A549 (cell line): ENCODE data around the gene BID. TPM values are rescaled to one million over a fixed set of nuclear protein-coding genes. Genes with fewer than 3 reads are reported as not detected.

Source experiments
- ATAC-seq, 2 experiments: fragments of 200-7000 bp in 1 of 2; fragments of >200 bp in 1 of 2; cut with Nextera tagmentation in 1 of 2; cut with Tn5 transposase in 1 of 2; 3 replicates each; pipeline versions ENCODE4 v1.8.0 to v1.9.1; 2018 to 2020; ENCODE audit warnings: mild to moderate bottlenecking in 1 of 2, moderate library complexity in 1 of 2
- CTCF ChIA-PET: fragments of 300-600 bp; sonication (Branson Sonifier 250); formaldehyde crosslinking; extraction: SDS; loops from one replicate; lab custom pipeline; 2021; ENCODE audit warnings: antibody characterized with exemption, inconsistent platforms; lab: Yijun Ruan, JAX
- POLR2A ChIA-PET: fragments of 350-600 bp; formaldehyde crosslinking; extraction: SDS; loops from one replicate; lab custom pipeline; 2021; ENCODE audit warnings: antibody characterized with exemption, inconsistent platforms; lab: Yijun Ruan, JAX
- DNase-seq, 2 experiments: peaks; one replicate each; pipeline versions ENCODE4 v3.0.0 to v3.0.0-alpha.2; 2011 to 2016; ENCODE audit warnings: low read depth in 1 of 2, low spot score in 1 of 2
- FAIRE-seq: peaks from 2 replicates; lab custom pipeline; 2011; peaks lifted over from hg19 to GRCh38; lab: Jason Lieb, UNC
- H3K27ac ChIP-seq, 2 experiments: fragments of >200 bp; sonication (Bioruptor Twin); formaldehyde crosslinking; 3 replicates each; pipeline ENCODE4 v1.5.1; 2016 to 2017
- H3K4me1 ChIP-seq: fragments of >200 bp; sonication (Bioruptor Twin); formaldehyde crosslinking; 3 replicates; pipeline ENCODE4 v1.6.1; 2016
- H3K4me2 ChIP-seq: fragments of >200 bp; sonication (Bioruptor Twin); formaldehyde crosslinking; 3 replicates; pipeline ENCODE4 v1.6.1; 2016
- H3K4me3 ChIP-seq: fragments of >200 bp; sonication (Bioruptor Twin); formaldehyde crosslinking; 3 replicates; pipeline ENCODE4 v1.5.1; 2016
- H3K9me3 ChIP-seq: fragments of >200 bp; sonication (Bioruptor Twin); formaldehyde crosslinking; 3 replicates; pipeline ENCODE4 v1.6.1; 2016
- ATOH8 ChIP-seq: fragments of 250-450 bp; sonication (Bioruptor Pico); IDR thresholded peaks from 2 replicates; pipeline ENCODE4 v1.5.0; 2020; ENCODE audit warnings: low read depth, mild to moderate bottlenecking, moderate library complexity
- CEBPB ChIP-seq, 2 experiments: fragments of >200 bp in 1 of 2; sonication (Bioruptor Twin) in 1 of 2; formaldehyde crosslinking in 1 of 2; IDR thresholded peaks; 2 replicates each; pipeline ENCODE4 v1.6.1; 2012 to 2016
- CHD2 ChIP-seq: fragments of 150-350 bp; IDR thresholded peaks from 2 replicates; pipeline ENCODE4 v1.6.1; 2014; ENCODE audit warnings: low read length; ENCODE audit not compliant: partially characterized antibody
- CHD4 ChIP-seq: fragments of 200-600 bp; sonication (generic); IDR thresholded peaks from 2 replicates; pipeline ENCODE4 v1.6.1; 2016; ENCODE audit warnings: antibody characterized with exemption, mild to moderate bottlenecking, borderline replicate concordance
- E2F6 ChIP-seq: IDR thresholded peaks from 2 replicates; pipeline ENCODE4 v1.6.1; 2012; ENCODE audit warnings: low read depth, borderline replicate concordance
- EHF ChIP-seq: fragments of 250-450 bp; sonication (Bioruptor Pico); IDR thresholded peaks from 2 replicates; pipeline ENCODE4 v1.5.0; 2020; ENCODE audit warnings: mild to moderate bottlenecking
- EHMT2 ChIP-seq: fragments of 200-600 bp; sonication (generic); IDR thresholded peaks from 2 replicates; pipeline ENCODE4 v1.6.1; 2016; ENCODE audit warnings: antibody characterized with exemption, low read depth, mild to moderate bottlenecking, moderate library complexity
- ELK1 ChIP-seq: fragments of 150-350 bp; IDR thresholded peaks from 2 replicates; pipeline ENCODE4 v1.6.1; 2014; ENCODE audit warnings: low read depth, mild to moderate bottlenecking, low read length
- ESRRA ChIP-seq: fragments of 150-350 bp; IDR thresholded peaks from 2 replicates; pipeline ENCODE4 v1.6.1; 2014; ENCODE audit warnings: mild to moderate bottlenecking, low read length, borderline replicate concordance
- FOXS1 ChIP-seq: fragments of 250-450 bp; sonication (Bioruptor Pico); IDR thresholded peaks from 2 replicates; pipeline ENCODE4 v1.5.0; 2020; ENCODE audit warnings: mild to moderate bottlenecking, moderate library complexity
- HDAC2 ChIP-seq: fragments of 200-600 bp; sonication (generic); IDR thresholded peaks from 2 replicates; pipeline ENCODE4 v1.6.1; 2016
- HOXA7 ChIP-seq: fragments of 250-450 bp; sonication (Bioruptor Pico); IDR thresholded peaks from 2 replicates; pipeline ENCODE4 v1.5.0; 2020; ENCODE audit warnings: mild to moderate bottlenecking, moderate library complexity
- HOXB13 ChIP-seq: fragments of 250-450 bp; sonication (Bioruptor Pico); IDR thresholded peaks from 2 replicates; pipeline ENCODE4 v1.5.0; 2020; ENCODE audit warnings: low read depth, mild to moderate bottlenecking, moderate library complexity
- JUNB ChIP-seq: fragments of >200 bp; sonication (Bioruptor Twin); formaldehyde crosslinking; IDR thresholded peaks from 2 replicates; pipeline ENCODE4 v1.6.1; 2016
- MAX ChIP-seq: IDR thresholded peaks from 2 replicates; pipeline ENCODE4 v1.6.1; 2012
- MAZ ChIP-seq: fragments of 150-350 bp; IDR thresholded peaks from 2 replicates; pipeline ENCODE4 v1.6.1; 2014; ENCODE audit warnings: antibody characterized with exemption, low read depth, low read length, borderline replicate concordance
- MYC ChIP-seq: IDR thresholded peaks from 2 replicates; pipeline ENCODE4 v1.6.1; 2012; ENCODE audit warnings: mild to moderate bottlenecking, inconsistent platforms, low read length, improper control_type of control experiment, borderline replicate concordance
- NFE2L2 ChIP-seq: fragments of 150-350 bp; conservative IDR thresholded peaks from 2 replicates; pipeline ENCODE4 v1.6.1; 2014; ENCODE audit warnings: low read length
- NPAS2 ChIP-seq: fragments of 250-450 bp; sonication (Bioruptor Pico); IDR thresholded peaks from 2 replicates; pipeline ENCODE4 v1.8.0; 2022; ENCODE audit warnings: mild to moderate bottlenecking, moderate library complexity, borderline replicate concordance
- POLR2A ChIP-seq: IDR thresholded peaks from 2 replicates; pipeline ENCODE4 v1.6.1; 2012; ENCODE audit warnings: mild to moderate bottlenecking, low read length
- POLR2AphosphoS2 ChIP-seq: conservative IDR thresholded peaks from 2 replicates; pipeline ENCODE4 v1.6.1; 2012; ENCODE audit warnings: low read length, improper control_type of control experiment, inconsistent platforms
- RAD21 ChIP-seq, 2 experiments: fragments of >200 bp in 1 of 2; sonication (Bioruptor Twin) in 1 of 2; formaldehyde crosslinking in 1 of 2; IDR thresholded peaks in 1 of 2; conservative IDR thresholded peaks in 1 of 2; 2 replicates in 1 of 2; 3 replicates in 1 of 2; pipeline ENCODE4 v1.6.1; 2012 to 2018; ENCODE audit warnings: inconsistent platforms in 1 of 2
- REST ChIP-seq: fragments of 200-600 bp; sonication (generic); IDR thresholded peaks from 2 replicates; pipeline ENCODE4 v1.6.1; 2016; ENCODE audit warnings: antibody characterized with exemption, mild to moderate bottlenecking, moderate library complexity
- RFX5 ChIP-seq: fragments of 450-650 bp; IDR thresholded peaks from 2 replicates; pipeline ENCODE4 v1.7.1; 2014; ENCODE audit warnings: antibody characterized with exemption, mild to moderate bottlenecking, moderate library complexity
- RNF2 ChIP-seq: fragments of 200-600 bp; sonication (generic); IDR thresholded peaks from 2 replicates; pipeline ENCODE4 v1.6.1; 2016; ENCODE audit warnings: low read depth, mild to moderate bottlenecking, antibody characterized with exemption, moderate library complexity, borderline replicate concordance
- SMC3 ChIP-seq: fragments of >200 bp; sonication (Bioruptor Twin); formaldehyde crosslinking; IDR thresholded peaks from 3 replicates; pipeline ENCODE4 v1.6.1; 2018; ENCODE audit warnings: inconsistent platforms
- ZC3H11A ChIP-seq: fragments of 450-650 bp; IDR thresholded peaks from 2 replicates; pipeline ENCODE4 v1.6.1; 2014; ENCODE audit warnings: antibody characterized with exemption, mild to moderate bottlenecking
- ZFP36 ChIP-seq: fragments of 450-650 bp; IDR thresholded peaks from 2 replicates; pipeline ENCODE4 v1.6.1; 2014; ENCODE audit warnings: borderline replicate concordance; ENCODE audit not compliant: partially characterized antibody
- ZNF302 ChIP-seq: fragments of 250-450 bp; sonication (Bioruptor Pico); IDR thresholded peaks from 2 replicates; pipeline ENCODE4 v1.9.0; 2021; ENCODE audit warnings: inconsistent platforms, mild to moderate bottlenecking, moderate library complexity
- ZSCAN20 ChIP-seq: fragments of 250-450 bp; sonication (Bioruptor Pico); IDR thresholded peaks from 2 replicates; pipeline ENCODE4 v1.8.0; 2022; ENCODE audit warnings: mild to moderate bottlenecking, moderate library complexity
- WGBS: methylation state at CpG from one replicate; pipeline ENCODE4 v1.1.6; 2017; ENCODE audit errors: missing lambda C conversion rate; 5-methylcytosine and 5-hydroxymethylcytosine counted together
- polyA plus RNA-seq, 4 experiments: library from polyadenylated mRNA; depleted of rRNA in 3 of 4; stranded (reverse); fragments of >200 nt; fragmentation: RNase III in 1 of 4; extraction: RNeasy Plus Mini Kit Qiagen cat#74134 plus additional on column Dnase treatment in 1 of 4; gene quantifications; 2 replicates in 3 of 4; 3 replicates in 1 of 4; pipeline ENCODE4 v1.2.3, GENCODE V29; 2011 to 2017

The BID gene
- polyA plus RNA-seq, 2 of the 4 experiments (the other 2 are of a cell fraction): 50.8 to 56.6 TPM

- Histone ChIP-seq H3K9me3 (no peaks in the 10 kb centered on the region), H3K4me1 (no peaks in the 10 kb centered on the region), H3K27ac (no peak overlapping the region), H3K4me2 (no peak overlapping the region), H3K4me3 (no peak overlapping the region)
- ATAC-seq (0 out of 6 replicates have a peak, but pooled peaks of 1 of the 2 experiments have one; percentile 16), FAIRE-seq (no peak), DNase-seq (no peak)
- TF ChIP-seq MAZ (no peak), REST (no peak), ZSCAN20 (CRISPR knock-in tag) (no peak), ESRRA (no peak), POLR2AphosphoS2 (no peak), ATOH8 (CRISPR knock-in tag) (no peak), RNF2 (no peak), RAD21 (conservative IDR thresholded peaks at IDR 0.05 in 1 of 2, IDR thresholded peaks at IDR 0.05 in 1 of 2) (no peak), SMC3 (no peak), ELK1 (no peak), RFX5 (no peak), HDAC2 (no peak), JUNB (no peak), HOXA7 (CRISPR knock-in tag) (no peak), E2F6 (no peak), ZNF302 (CRISPR knock-in tag) (no peak)
- 90% methylated on average over 15 of the region's 15 CpGs for WGBS
- ChIA-PET POLR2A (no interaction called here), CTCF (interaction anchor here (4.3 kb wide), 1 partner anchor 14 kb away, joined by 25 read pairs; no protein-coding TSS in a partner anchor)
Measured at GRCh38 chr22:17815703-17816254, 41.5 kb upstream of the BID start.

GRCh38 chr22:17814830-17815229 is 40.6 kb upstream of the BID start:
- H3K9me3 ChIP-seq: no peaks in the 10 kb centered on the region
- WGBS: 90% methylated on average over 17 of the region's 20 CpGs
- ATAC-seq: no peak
- no peak overlapping the region for H3K27ac ChIP-seq
- no peak for TF ChIP-seq CEBPB (IDR thresholded peaks at IDR 0.05)
- TF ChIP-seq CHD2: no peak
- no peak for TF ChIP-seq E2F6
- no peak for TF ChIP-seq ZSCAN20 (CRISPR knock-in tag)
- TF ChIP-seq NPAS2 (CRISPR knock-in tag): no peak
- TF ChIP-seq EHF (CRISPR knock-in tag): no peak
- no peak for TF ChIP-seq MAX
- TF ChIP-seq NFE2L2: no peak
- no peak for TF ChIP-seq ZC3H11A
- TF ChIP-seq JUNB: no peak
- TF ChIP-seq FOXS1 (CRISPR knock-in tag): no peak
- no peak for TF ChIP-seq ZFP36
- TF ChIP-seq RNF2: no peak
- no peak for TF ChIP-seq EHMT2
- TF ChIP-seq HOXB13: no peak
- no peak for TF ChIP-seq MYC
- no peak for TF ChIP-seq POLR2A
- no peak for TF ChIP-seq MAZ
- no peak for TF ChIP-seq CHD4
- TF ChIP-seq, all 56 proteins: peak for 0
- ChIA-PET CTCF (interaction anchor here (4.3 kb wide), 1 partner anchor 15 kb away, joined by 25 read pairs; no protein-coding TSS in a partner anchor), POLR2A (interaction anchor here (0.5 kb wide), 1 partner anchor 29 kb away, joined by 3 read pairs; no protein-coding TSS in a partner anchor)
- Histone ChIP-seq H3K4me3 (no peak overlapping the region), H3K4me2 (no peak overlapping the region), H3K4me1 (no peaks in the 10 kb centered on the region)
- FAIRE-seq (no peak), DNase-seq (no peak)
